Activated T-cell treated with anti-CD3 and anti-CD28 coated beads, Interleukin-2, amount 50 U/mL, for 72 hours (primary cell): ENCODE results near the gene KIF18A. TPM values are rescaled to one million over a fixed set of nuclear protein-coding genes. Genes with fewer than 3 reads are reported as not detected.

Experiments
- ATAC-seq, 2 donors: fragments of 150-1000 bp; cut with Tn5 transposase; replicated peaks in 1 of 2; 2 replicates each; pipeline ENCODE4 v1.10.0; 2021; ENCODE audit warnings: moderate library complexity in 2 of 2, mild to moderate bottlenecking in 1 of 2
- DNase-seq, 2 donors: peaks; one replicate each; pipeline ENCODE4 v3.0.0; 2021 to 2022; ENCODE audit warnings: mixed read lengths in 1 of 2
- H3K27ac Mint-ChIP-seq: one replicate; pipeline ENCODE4 v1.8.0; 2022; ENCODE audit warnings: mild to moderate bottlenecking, moderate library complexity, mixed read lengths
- H3K27me3 Mint-ChIP-seq: one replicate; pipeline ENCODE4 v1.8.0; 2022; ENCODE audit warnings: low read depth, mixed read lengths
- H3K36me3 Mint-ChIP-seq, 2 donors: one replicate each; pipeline ENCODE4 v1.8.0; 2022; ENCODE audit warnings: mixed read lengths in 2 of 2, mild to moderate bottlenecking in 1 of 2; ENCODE audit not compliant: insufficient read depth in 2 of 2
- H3K4me1 Mint-ChIP-seq: one replicate; pipeline ENCODE4 v1.8.0; 2022; ENCODE audit warnings: low read depth, mixed read lengths
- H3K4me3 Mint-ChIP-seq, 2 donors: one replicate each; pipeline ENCODE4 v1.8.0; 2022; ENCODE audit warnings: mild to moderate bottlenecking in 2 of 2, mixed read lengths in 2 of 2, moderate library complexity in 2 of 2
- H3K9me3 Mint-ChIP-seq, 2 donors: one replicate each; pipeline ENCODE4 v1.8.0; 2022; ENCODE audit warnings: mixed read lengths in 2 of 2
- total RNA-seq, 2 donors: library from RNA; stranded (reverse); gene quantifications; one replicate each; pipeline ENCODE4 v1.2.3, GENCODE V29; 2022

KIF18A gene
- total RNA-seq, 2 donors from 2014 or later: 26.6 to 29.2 TPM

DNA sequence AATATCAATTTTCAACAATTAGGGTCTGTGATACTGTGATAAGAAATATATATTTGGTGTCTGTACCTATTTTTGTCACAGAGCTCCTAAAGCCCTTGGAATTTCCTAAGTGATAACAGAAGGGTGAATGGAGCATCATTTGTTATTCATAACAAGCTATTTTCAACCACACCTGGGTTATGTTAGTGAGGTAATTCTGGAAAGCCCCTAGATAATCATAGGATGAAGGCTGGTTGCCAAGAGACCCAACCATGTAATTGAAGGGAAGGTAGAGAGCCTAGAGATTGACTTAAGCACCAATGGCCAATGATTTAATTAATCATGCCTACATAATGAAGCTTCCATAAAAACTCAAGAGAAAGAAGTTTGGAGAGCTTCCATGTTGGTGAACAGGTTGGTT is 109.4 kb downstream of the KIF18A start:
- Mint-ChIP-seq H3K36me3 (peaks cover 8 to 10% of the 10 kb centered on the region in 2 donors), H3K4me1 (no peaks in the 10 kb centered on the region), H3K4me3 (no peak overlapping the region), H3K27ac (no peak overlapping the region), H3K27me3 (no peaks in the 10 kb centered on the region), H3K9me3 (peaks cover 10 to 11% of the 10 kb centered on the region in 2 donors)
- ATAC-seq (no peak), DNase-seq (no peak)

DNA sequence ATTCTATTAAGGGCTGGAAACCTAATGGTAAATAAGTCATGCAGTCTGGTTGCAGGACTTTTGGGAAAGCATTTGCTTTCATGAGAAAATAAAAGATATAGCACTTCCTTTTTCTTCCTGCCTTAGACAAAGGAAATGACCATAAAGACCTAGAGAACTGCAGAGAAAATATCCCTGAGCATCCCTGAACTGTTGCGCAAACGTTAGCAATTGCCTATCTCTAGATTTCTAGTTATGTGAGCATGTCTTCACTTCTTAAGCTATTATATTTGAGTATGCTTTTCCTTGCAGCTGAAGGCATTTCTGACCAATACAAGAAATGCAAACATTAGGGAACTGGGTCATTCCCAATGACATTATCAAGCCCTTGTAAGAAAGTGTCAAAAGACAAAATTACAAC is 110.6 kb downstream of the KIF18A start:
- no peaks in the 10 kb centered on the region for H3K4me1 Mint-ChIP-seq
- H3K4me3 Mint-ChIP-seq: no peak overlapping the region
- peaks cover 4 to 5% of the 10 kb centered on the region in 2 donors for H3K36me3 Mint-ChIP-seq
- DNase-seq: no peak
- H3K27me3 Mint-ChIP-seq: no peaks in the 10 kb centered on the region
- H3K9me3 Mint-ChIP-seq: peaks cover 5 to 11% of the 10 kb centered on the region in 2 donors
- H3K27ac Mint-ChIP-seq: no peak overlapping the region
- ATAC-seq: no peak

DNA sequence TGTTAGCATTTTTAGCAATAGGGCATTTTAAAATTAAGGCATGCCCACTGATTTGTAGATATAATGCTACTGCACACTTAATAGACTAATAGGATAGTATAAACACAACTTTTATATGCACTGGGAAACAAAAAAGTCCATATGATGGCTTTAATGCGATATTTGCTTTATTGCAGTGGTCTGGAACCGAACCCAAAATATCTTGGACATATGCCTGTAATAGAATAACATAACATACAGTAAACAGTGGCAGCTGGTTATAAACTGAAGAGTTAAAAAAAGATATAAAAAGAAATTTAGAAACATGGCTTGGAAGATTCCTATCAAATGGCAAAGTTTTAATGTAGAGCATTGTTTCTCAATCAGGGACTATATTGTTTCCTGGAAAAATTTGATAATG is 111.9 kb downstream of the KIF18A start:
- Mint-ChIP-seq H3K4me3 (no peak overlapping the region), H3K27ac (no peak overlapping the region), H3K4me1 (no peaks in the 10 kb centered on the region), H3K36me3 (no peaks in the 10 kb centered on the region), H3K9me3 (peaks cover under 1 to 4% of the 10 kb centered on the region in 2 donors), H3K27me3 (no peaks in the 10 kb centered on the region)
- no peak for ATAC-seq
- DNase-seq: no peak

DNA sequence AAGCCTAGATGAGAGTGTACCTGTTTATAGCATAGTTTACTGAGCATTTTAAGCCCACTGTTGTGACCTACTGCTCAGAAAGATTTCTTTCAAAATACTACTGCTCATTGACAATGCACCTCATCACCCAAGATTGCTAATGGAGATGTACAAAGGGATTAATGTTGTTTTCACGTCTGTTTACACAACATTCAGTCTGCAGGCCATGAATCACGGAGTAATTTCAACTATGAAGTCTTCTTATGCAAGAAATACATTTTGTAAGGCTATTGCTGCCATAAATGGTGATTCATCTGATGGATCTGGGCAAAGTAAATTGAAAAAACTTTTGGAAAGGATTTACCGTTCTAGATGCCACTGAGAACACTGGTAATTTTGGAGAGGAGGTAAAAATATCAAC is 112.9 kb downstream of the KIF18A start:
- Mint-ChIP-seq H3K27me3 (no peaks in the 10 kb centered on the region), H3K27ac (no peak overlapping the region)

DNA sequence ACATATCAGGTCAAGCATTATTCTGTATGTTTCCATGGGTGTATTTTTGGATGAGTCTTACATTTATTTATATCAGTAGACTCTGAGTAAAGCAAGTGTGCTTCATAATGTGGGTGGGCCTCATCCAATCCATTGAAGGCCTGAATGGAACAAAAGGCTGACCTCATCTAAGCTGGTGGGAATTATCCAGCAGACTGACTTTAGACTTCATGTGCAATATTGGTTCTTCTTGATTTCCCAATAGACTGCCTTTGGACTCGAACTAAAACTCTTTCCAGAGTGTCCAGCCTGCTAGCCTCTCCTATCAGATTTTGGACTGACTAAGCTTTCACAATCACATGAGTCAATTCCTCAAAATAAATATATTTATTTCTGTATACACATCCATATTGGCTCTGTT is 116.2 kb downstream of the KIF18A start:
- Mint-ChIP-seq H3K4me3 (no peak overlapping the region), H3K36me3 (no peaks in the 10 kb centered on the region), H3K27ac (no peak overlapping the region), H3K9me3 (peaks cover 0 to 3% of the 10 kb centered on the region in 2 donors), H3K27me3 (no peaks in the 10 kb centered on the region), H3K4me1 (peaks cover 5% of the 10 kb centered on the region)
- no peak for ATAC-seq
- no peak for DNase-seq

More for the DNA sequence above, 112.9 kb downstream of the KIF18A start:
- DNase-seq (no peak), ATAC-seq (no peak)
- no peaks in the 10 kb centered on the region for H3K4me1 Mint-ChIP-seq
- H3K4me3 Mint-ChIP-seq: no peak overlapping the region
- H3K9me3 Mint-ChIP-seq: peaks cover 0 to 3% of the 10 kb centered on the region in 2 donors
- H3K36me3 Mint-ChIP-seq: no peaks in the 10 kb centered on the region

DNA sequence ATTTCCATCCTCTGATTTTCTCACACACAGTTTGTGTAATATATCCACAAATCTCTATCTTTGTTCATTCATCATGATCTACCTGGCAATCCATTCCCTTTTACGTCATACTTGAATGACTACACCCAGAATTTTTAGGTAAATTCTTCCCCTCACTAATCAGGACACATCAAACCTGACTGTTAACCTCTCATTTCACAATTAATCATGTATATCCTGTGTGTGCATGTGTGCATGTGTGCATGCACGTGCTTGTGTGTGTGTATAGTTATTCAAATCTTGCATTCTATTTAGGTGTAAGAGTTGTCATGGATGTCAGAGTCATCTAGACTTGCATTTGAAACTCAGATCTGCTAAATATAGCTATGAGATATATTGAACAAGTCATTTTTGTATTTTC is 130.4 kb downstream of the KIF18A start:
- Mint-ChIP-seq H3K27ac (no peak overlapping the region), H3K9me3 (peaks cover 0 to 1% of the 10 kb centered on the region in 2 donors), H3K4me1 (no peaks in the 10 kb centered on the region), H3K36me3 (no peaks in the 10 kb centered on the region), H3K4me3 (no peak overlapping the region), H3K27me3 (no peaks in the 10 kb centered on the region)
- DNase-seq: no peak
- ATAC-seq: no peak

DNA sequence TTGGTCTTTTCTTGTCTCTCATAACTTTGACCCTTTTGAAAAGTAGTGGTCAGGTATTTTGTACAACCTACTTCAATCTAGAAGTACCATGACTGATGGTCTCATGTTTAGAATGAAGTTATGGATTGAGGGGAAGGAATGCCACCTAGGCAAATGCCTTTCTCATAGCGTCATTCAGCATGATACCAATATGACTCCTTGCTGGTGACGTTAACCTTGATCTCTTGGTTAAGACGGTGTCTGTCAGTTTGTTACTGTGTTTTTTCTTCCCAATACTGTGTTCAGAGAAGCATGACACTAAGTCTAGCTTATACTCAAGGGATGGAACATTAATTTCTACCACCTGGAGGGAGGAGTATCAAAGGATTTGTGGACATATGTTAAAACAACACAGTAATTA is 130.9 kb downstream of the KIF18A start:
- H3K27me3 Mint-ChIP-seq: no peaks in the 10 kb centered on the region
- H3K9me3 Mint-ChIP-seq: peaks cover 0 to 1% of the 10 kb centered on the region in 2 donors
- H3K4me3 Mint-ChIP-seq: no peak overlapping the region
- no peak overlapping the region for H3K27ac Mint-ChIP-seq
- no peak for ATAC-seq
- no peaks in the 10 kb centered on the region for H3K36me3 Mint-ChIP-seq
- DNase-seq: no peak
- H3K4me1 Mint-ChIP-seq: no peaks in the 10 kb centered on the region

DNA sequence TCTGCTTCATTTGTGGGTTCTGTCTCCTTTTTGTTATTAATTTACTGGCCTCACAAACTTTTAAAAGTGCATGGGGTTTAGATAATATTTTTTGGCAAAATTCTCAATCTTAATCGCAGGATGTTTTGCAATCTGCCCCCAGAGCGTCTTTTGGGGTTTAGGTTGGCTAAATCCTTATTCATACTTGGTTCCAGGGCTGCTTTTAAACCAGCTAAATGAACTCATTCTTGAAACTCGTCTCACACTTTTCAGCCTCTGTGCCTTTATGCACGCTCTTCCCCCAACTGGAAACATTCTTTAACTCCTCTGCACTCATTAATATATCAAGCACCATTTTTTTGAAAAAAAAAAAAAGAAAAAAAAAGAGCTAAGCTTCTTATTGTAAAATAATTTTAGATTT is 131.7 kb downstream of the KIF18A start:
- Mint-ChIP-seq H3K9me3 (peaks cover 0 to 1% of the 10 kb centered on the region in 2 donors), H3K27ac (no peak overlapping the region), H3K4me1 (no peaks in the 10 kb centered on the region), H3K4me3 (no peak overlapping the region), H3K36me3 (no peaks in the 10 kb centered on the region), H3K27me3 (no peaks in the 10 kb centered on the region)
- no peak for DNase-seq
- ATAC-seq: no peak

DNA sequence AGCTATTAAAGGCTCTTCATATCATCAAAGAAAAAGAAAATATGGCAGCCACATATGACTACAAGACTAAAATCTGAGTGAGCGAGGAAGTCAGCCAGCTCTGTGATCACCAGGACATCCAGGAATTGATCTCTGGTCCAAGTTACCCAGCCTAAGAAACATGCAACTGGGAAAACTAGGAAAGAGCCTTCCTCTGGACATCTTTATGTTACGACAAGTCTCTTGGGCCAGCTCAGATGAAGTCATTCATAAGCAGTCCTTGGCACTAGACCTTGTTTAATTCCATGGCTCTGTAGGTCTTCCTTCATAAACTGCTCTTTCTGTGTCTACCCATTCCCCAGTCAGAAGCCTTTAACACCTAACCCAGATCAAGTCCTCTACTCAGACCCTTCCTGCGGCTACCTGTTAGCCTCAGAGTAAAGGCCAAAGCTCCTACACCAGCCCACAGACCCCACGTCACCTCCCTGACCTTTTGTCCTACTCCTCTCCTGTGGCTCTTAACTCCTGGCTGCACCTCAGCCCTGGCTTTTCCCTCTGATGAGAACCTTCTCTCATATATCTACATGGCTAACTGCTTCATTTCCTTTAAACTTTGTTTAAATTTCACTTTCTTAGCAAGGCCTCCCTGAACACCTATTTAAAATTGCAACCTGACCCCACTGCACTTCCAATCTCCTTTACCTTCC is 134.0 kb downstream of the KIF18A start:
- Mint-ChIP-seq H3K4me1 (no peaks in the 10 kb centered on the region), H3K9me3 (peaks cover 0 to 2% of the 10 kb centered on the region in 2 donors), H3K27me3 (no peaks in the 10 kb centered on the region), H3K4me3 (no peak overlapping the region), H3K36me3 (no peaks in the 10 kb centered on the region), H3K27ac (no peak overlapping the region)
- DNase-seq: no peak
- ATAC-seq: no peak

DNA sequence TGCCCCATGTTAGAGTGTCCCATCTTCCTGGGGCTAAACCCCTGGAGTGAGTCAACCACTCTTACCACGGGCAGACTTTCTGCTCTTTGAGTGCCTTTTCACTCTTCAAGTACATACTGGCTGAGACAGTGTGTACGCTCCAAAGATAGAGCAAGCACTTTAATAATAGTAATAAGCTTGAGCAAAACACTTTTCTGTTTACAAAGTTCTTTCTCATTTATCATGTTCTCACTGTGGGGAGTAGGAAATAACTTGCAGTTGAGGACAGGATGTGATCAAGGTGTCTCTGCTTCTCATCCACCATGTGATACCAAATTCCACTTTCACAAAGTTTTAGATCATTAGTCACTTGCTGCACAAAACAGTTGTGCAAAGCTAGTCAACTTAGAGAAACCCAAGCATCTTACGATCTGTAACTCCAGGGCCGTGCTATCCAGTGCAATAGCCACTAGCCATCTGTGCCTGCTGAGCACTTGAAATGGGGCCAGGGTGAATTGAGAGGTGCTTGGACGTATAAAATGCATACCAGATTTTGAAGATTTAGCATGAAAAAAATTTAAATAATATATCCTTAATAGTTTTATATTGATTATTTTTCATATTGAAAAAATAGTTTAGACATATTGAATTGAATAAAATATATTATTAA is 135.3 kb downstream of the KIF18A start:
- H3K9me3 Mint-ChIP-seq: peaks cover 0 to 2% of the 10 kb centered on the region in 2 donors
- H3K36me3 Mint-ChIP-seq: no peaks in the 10 kb centered on the region
- ATAC-seq: no peak
- no peak overlapping the region for H3K27ac Mint-ChIP-seq
- DNase-seq: no peak
- no peaks in the 10 kb centered on the region for H3K4me1 Mint-ChIP-seq
- H3K4me3 Mint-ChIP-seq: no peak overlapping the region
- H3K27me3 Mint-ChIP-seq: no peaks in the 10 kb centered on the region

DNA sequence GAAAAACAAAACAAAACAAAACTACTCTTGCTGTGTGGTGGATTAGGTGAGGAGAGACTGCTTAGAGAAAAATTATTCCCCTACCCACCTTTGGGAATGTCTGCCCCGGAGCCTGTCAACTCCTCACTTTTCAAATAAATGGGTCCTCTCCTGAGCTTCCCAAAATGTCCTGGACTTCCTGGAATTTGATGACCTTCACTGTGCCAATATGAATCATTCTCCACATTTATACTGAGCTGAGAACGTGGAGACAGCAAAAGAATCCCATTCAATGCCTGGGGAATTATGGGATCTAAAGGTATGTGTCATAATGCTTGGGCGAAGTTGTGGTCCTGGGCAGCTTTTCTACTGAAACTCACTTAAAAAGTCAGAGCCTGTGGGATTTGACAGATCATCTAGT is 136.8 kb downstream of the KIF18A start:
- ATAC-seq (no peak), DNase-seq (no peak)
- peaks cover 0 to 2% of the 10 kb centered on the region in 2 donors for H3K9me3 Mint-ChIP-seq
- no peak overlapping the region for H3K4me3 Mint-ChIP-seq
- H3K4me1 Mint-ChIP-seq: no peaks in the 10 kb centered on the region
- H3K27ac Mint-ChIP-seq: no peak overlapping the region
- no peaks in the 10 kb centered on the region for H3K36me3 Mint-ChIP-seq
- H3K27me3 Mint-ChIP-seq: no peaks in the 10 kb centered on the region
